Esophagus muscularis mucosa (tissue), 4 donors: ENCODE data around the gene NDST1.

ENCODE experiments used
- EP300 ChIP-seq: sonication (generic); formaldehyde crosslinking; IDR thresholded peaks from one replicate; pipeline ENCODE4 v1.6.1; 2017; ENCODE audit warnings: antibody characterized with exemption
- POLR2A ChIP-seq: fragments of 450-650 bp; IDR thresholded peaks from one replicate; pipeline ENCODE4 v1.6.1; 2017; ENCODE audit warnings: antibody characterized with exemption, moderate library complexity, mild to moderate bottlenecking, low read depth
- POLR2AphosphoS5 ChIP-seq, 2 donors: sonication (generic); formaldehyde crosslinking; IDR thresholded peaks; one replicate each; pipeline ENCODE4 v1.6.1; 2017; ENCODE audit warnings: antibody characterized with exemption in 2 of 2
- TF ChIP-seq, protein P1 (sequence below), 3 experiments: fragments of 200-600 bp in 2 of 3; fragments of 450-650 bp in 1 of 3; sonication (generic) in 2 of 3; IDR thresholded peaks; one replicate each; pipeline ENCODE4 v1.5.1; 2017 to 2019; ENCODE audit warnings: antibody characterized with exemption in 3 of 3, mild to moderate bottlenecking in 2 of 3, moderate library complexity in 1 of 3

- TF ChIP-seq, protein P1, sequence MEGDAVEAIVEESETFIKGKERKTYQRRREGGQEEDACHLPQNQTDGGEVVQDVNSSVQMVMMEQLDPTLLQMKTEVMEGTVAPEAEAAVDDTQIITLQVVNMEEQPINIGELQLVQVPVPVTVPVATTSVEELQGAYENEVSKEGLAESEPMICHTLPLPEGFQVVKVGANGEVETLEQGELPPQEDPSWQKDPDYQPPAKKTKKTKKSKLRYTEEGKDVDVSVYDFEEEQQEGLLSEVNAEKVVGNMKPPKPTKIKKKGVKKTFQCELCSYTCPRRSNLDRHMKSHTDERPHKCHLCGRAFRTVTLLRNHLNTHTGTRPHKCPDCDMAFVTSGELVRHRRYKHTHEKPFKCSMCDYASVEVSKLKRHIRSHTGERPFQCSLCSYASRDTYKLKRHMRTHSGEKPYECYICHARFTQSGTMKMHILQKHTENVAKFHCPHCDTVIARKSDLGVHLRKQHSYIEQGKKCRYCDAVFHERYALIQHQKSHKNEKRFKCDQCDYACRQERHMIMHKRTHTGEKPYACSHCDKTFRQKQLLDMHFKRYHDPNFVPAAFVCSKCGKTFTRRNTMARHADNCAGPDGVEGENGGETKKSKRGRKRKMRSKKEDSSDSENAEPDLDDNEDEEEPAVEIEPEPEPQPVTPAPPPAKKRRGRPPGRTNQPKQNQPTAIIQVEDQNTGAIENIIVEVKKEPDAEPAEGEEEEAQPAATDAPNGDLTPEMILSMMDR (IDR thresholded peaks at IDR 0.05), result peak; percentile 41 to 53 (median 44)
- TF ChIP-seq POLR2A (no peak), POLR2AphosphoS5 (IDR thresholded peaks at IDR 0.05) (no peak), EP300 (no peak)
These were observed 54.9 kb downstream of the NDST1 start for GRCh38 chr5:150562832-150563231.
